Muscle layer of colon (tissue), 2 donors: ENCODE data around the gene EVA1C.
"Not testable (repeated sequence)": the region's sequence is repeated elsewhere in the genome, so short reads cannot be mapped to it uniquely, and the experiment has no call there.

ENCODE experiments used
- H3K27ac ChIP-seq: one replicate; pipeline ENCODE4 v1.7.0; 2013; ENCODE audit warnings: low read depth, mild to moderate bottlenecking, low read length, moderate library complexity
- H3K27me3 ChIP-seq, 2 donors: one replicate each; pipeline ENCODE4 v1.7.0; 2013; ENCODE audit warnings: low read length in 2 of 2, mild to moderate bottlenecking in 2 of 2; ENCODE audit not compliant: insufficient read depth in 2 of 2, control insufficient read depth in 1 of 2
- H3K36me3 ChIP-seq: one replicate; pipeline ENCODE4 v1.7.0; 2013; ENCODE audit warnings: mild to moderate bottlenecking, low read length; ENCODE audit not compliant: insufficient read depth
- H3K4me1 ChIP-seq: one replicate; pipeline ENCODE4 v1.7.0; 2013; ENCODE audit warnings: mild to moderate bottlenecking, low read length; ENCODE audit not compliant: insufficient read depth
- H3K4me3 ChIP-seq, 2 donors: one replicate each; pipeline ENCODE4 v1.7.0; 2013; ENCODE audit warnings: low read length in 2 of 2, low read depth in 1 of 2, mild to moderate bottlenecking in 1 of 2, moderate library complexity in 1 of 2
- H3K9ac ChIP-seq: one replicate; pipeline ENCODE4 v1.7.0; 2013; ENCODE audit warnings: low read length
- H3K9me3 ChIP-seq: one replicate; pipeline ENCODE4 v1.7.0; 2013; ENCODE audit warnings: mild to moderate bottlenecking, low read length
- donor health status: abdominal sarcoma.
- donor health status: Adenocarcinoma of cecum.

EVA1C gene

DNA sequence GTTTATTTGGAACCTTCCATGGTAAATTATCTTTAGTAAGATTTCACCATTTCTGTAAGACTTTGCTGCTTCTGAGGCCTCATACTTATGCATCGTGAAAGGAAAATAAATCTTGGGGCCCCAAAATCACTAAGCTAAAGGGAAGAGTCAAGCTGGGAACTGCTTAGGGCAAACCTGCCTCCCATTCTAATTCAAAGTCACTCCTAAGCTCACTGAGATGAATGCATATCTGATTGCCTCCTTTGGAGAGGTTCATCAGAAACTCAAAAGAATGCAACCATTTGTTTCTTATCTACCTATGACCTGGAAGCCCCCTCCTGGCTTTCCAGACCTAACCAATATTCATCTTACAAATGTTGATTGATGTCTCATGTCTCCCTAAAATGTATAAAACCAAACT, 149.0 kb downstream of the EVA1C start:
- not testable (repeated sequence) for H3K4me3 ChIP-seq, H3K27me3 ChIP-seq, H3K4me1 ChIP-seq, H3K9me3 ChIP-seq, H3K27ac ChIP-seq, H3K9ac ChIP-seq, H3K36me3 ChIP-seq

GRCh38 chr21:32562426-32562825, 149.9 kb downstream of the EVA1C start:
- H3K9ac ChIP-seq: no peak overlapping the region
- no peaks in the 10 kb centered on the region for H3K4me1 ChIP-seq
- H3K27ac ChIP-seq: no peak overlapping the region
- H3K27me3 ChIP-seq: no peaks in the 10 kb centered on the region
- H3K9me3 ChIP-seq: no peaks in the 10 kb centered on the region
- H3K36me3 ChIP-seq: no peaks in the 10 kb centered on the region
- no peak overlapping the region for H3K4me3 ChIP-seq

DNA sequence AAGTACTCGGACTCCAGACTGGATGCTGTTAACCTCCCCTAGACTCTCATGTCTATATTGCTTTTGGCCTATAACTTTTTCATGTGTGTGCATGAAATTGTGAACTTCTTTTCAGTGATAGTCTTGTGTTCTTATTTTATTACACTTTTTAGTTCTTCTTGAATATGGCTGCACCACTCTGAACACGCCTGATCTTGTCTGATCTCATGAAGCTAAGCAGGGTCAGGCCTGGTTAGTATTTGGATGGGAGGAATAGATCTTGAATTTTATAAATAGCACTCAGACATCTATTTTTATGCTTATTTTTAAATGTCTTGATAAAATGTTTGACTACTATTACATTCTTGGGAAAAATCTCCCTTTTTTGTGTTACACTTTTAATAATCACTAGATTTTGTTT, 150.4 kb downstream of the EVA1C start:
- H3K36me3 ChIP-seq: no peaks in the 10 kb centered on the region
- no peak overlapping the region for H3K4me3 ChIP-seq
- no peak overlapping the region for H3K27ac ChIP-seq
- H3K9me3 ChIP-seq: no peaks in the 10 kb centered on the region
- H3K27me3 ChIP-seq: no peaks in the 10 kb centered on the region
- H3K9ac ChIP-seq: no peak overlapping the region
- H3K4me1 ChIP-seq: no peaks in the 10 kb centered on the region
